Measurements from ENCODE around the gene PRRX1.

Gene PRRX1

DNA sequence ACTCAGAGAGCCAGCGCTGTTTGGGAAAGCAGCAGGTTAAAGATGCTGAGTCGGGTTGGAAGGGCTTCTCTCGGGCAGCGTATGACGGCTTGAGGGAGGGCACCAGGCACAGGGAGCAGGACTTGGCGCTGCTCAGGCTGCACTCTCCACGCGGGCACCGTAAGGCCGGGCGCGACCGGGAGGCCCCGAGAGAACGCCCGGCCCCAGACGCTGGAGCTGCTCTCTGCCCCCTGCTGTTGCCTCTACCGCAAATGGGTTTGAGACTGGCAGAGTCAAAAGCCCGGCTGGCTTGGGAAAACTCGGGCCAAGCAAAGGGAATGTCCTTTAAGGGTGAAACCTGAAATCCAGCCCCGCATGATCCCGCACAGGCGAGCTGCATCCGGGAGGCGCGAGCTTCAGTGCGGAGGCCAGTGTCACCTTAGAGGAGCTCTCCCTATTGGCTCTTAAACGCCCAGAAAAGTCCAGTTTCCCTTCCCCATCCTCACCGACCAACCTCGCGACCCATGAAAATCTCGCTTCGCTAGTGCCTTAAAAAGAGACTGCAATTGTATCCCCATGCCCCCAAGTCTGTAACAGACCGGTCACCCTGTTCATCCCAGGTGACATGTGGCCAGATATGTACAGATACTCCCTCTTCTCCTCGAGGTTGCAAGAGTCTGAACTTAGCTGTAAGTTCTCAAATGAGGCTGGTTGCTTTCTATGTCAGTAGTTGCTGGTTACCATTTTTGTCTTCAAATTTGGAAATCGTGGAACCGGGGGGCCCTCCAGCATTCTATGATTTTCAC, 1.1 kb downstream of the PRRX1 start:
- DNase-seq, result peak; percentile 65

DNA sequence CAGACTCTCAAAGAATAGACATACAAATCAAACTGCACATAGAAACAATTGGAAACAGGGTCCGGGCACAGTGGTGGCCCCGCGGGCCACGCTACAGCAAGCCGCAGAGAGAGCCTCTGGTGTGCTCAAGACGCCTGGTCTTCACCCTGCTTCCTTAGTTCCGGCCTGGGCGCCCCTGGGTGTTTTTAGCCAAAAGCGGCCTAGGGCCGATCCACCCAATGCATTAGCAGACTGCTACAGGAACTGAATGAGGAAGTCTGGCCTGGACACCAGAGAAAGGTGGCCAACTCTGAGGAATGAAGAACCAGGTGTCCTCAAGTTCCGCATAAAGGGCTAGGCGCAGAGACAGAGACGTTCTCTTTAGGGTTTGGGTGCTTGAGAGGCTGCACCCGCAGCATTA, 1.7 kb downstream of the PRRX1 start:
- peak; percentile 51 for DNase-seq

DNA sequence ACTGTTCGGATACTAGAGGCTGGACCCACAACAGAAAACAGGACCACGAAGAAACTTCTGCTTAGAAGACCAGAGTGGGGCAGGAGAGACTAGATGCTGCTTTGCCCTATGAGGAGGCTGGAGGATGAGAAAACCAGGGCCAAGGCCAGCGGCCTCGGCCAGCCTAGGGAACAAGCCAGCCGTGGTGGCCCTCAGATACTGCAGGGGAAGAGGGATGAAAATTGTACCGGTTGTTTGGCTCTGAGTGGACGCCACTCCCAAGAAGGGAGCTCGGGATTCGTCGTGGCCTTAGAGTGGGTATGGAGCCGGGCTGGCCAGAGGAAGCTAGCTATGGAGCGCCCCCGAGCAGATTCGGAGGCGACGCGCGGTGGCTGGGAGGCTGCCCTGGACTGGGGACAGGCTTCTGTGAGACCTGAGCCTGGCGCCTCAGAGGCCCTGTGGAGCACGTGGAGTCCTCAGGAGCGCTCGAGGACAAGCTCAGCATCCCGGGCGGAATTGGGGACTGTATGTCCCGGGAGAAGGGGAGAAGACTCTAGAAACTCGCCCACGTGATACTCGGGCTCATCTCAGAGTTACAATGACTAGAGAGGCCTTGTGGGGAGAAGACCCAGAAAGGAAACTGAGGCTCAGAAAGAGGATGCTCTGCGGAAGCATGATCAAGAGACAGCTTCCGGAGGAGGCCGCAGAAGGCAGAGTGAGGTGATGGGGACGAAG, 2.8 kb downstream of the PRRX1 start:
- DNase-seq, result peak; percentile 66

DNA sequence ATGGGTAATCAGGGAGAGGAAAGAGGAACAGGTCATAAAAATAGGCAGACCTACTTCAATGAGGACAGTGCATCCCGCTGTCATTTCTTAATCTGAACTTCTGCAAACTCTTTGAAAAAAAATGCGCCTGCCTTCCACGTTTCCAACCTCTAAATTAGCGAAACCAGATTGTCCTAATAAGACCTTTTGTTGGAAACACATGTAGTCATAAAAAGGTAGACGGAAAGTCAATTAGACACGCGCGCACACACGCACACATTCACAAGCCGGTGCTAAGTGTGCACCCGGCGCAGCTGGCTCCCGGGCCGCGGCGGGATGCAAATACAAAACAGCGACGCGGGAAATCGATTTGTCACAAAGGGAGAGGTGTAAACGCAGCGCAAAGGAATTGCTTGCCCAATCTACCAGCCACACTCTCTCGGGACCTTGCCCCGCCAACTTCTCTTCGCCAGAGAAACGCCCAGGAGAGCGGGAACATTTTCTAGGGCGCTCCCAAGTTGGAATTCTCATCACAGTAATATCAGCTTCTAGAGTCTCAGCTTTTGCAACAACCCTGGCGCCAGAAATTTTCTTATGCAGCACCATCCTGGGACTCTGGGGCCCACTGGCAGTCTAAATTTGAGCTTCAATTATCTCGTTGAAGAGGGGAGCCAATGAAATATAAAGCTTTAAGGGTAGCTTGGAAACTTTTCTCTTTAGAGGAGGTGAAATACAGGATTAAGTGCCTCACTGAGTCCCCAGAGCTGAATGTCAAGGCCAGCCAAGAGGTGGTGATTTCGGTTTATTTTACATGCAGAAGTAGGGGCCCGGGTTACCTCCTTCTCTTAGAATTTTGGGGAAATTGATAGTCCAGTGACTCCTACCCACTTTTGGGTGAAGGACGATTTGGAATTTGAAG, 4.5 kb downstream of the PRRX1 start:
- peak; percentile 69 for DNase-seq

DNA sequence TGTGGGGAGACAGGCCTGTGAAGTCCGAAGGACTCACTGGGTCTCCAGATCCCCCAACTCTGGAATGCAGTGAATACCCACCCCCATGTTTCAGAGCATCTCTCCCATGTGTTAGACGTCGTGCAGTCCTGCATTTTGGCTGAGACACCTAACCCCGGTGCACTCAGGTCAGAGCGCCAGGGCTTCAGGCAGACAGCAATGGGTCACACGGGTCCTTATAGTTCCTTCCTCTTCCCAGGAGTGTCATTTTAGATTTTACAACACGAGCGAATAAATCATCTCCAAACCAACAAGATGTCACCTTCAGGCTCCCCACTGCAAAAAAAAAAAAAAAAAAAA, 5.1 kb downstream of the PRRX1 start:
- no peak for DNase-seq

DNA sequence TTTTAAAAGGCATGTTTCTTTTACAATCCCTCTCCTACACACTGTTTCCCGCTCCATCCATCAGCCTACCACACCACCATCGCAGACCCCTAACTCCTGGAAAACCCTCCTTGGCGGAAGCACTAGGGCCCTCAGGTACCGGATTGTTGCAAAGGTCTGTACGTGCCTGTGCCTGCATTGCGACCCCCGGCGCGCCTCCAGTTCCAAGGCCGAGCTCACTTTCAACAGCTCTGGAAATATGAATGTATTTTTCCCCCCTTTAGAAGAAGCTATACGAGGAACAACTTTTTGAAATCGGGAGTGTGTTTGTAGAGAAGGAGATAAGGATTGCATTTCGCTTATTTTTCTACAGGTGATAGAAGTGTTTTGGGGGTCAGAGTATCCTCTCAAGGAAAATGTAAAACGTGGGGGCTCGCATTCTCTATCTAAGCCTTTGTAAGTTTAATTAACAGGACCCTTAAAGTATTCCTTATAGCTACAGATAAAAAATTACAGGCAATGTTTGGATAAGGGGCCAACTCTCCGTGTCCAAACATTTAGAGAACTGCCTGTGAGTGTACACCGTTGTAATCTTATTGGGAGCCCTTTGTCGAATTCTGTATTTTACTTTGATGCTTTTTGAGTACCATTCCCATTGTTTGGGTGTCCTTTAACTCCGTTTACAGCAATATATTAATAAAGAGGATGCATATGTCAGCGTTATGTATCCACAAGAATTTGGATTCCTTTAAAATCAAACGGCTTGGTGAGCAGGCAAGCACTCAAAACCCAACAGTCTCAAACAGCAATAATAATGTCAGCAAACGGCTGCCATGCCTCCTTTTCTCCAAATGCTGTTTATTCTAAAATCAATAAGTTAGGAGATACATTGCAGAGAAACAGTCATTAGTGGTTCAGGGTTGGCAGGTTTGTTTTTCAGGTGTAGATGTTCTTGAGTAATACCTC, 5.9 kb downstream of the PRRX1 start:
- no peak for DNase-seq

DNA sequence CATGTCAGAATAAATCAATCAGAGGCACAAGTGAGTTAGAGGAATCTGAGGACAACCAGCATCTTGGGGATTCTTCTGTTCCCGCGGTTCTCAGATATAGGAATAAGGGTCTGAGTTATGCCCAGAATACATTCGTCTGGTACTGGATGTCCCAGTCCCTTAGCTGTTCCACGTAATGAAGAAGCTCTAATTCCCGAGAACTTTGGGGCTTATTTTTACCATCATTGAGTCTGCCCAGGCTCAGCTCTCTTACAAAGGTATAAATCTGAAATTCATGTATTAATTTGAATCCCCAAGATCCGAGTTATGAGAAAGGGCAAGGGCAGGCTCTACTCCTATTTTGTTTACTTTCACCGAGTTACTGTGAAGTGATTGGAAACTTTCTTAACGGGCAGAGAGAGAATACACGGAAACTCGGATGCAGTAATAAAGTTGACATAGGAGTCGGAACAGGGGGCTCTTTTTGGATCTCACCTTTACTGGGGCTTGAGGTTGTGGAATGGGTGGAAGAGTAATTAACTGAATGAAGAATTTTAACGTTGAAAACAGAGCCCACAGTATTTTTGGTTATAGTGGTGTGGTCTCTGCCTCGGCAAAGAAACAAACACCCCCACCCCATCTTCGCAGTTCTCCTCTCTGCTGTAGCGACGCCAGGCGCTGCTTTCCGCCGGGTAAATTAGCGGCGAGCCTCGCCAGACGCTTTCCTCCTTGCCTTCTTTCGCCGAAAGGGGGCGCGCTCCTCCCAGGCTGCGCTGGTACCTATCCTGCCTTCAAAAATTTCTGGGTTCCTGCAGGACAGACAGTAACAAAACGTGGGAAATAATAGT, 7.1 kb downstream of the PRRX1 start:
- peak; percentile 85 for DNase-seq

DNA sequence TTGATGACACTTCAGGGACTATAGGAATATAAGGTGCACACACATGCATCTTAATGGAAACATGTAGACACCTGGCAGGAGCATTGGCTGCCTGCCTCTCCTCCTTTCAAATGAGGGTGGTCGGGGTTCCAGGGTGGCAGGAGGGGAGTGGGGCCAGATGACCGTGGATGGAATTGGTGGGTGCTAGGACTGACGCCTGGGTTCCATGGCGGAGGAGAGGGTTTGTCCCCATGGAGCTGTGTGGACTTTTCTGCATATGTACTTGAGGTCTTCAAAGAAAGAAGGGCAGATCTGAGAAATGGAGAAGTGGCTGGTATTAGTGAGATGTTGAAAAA, 7.7 kb downstream of the PRRX1 start:
- DNase-seq, result no peak

DNA sequence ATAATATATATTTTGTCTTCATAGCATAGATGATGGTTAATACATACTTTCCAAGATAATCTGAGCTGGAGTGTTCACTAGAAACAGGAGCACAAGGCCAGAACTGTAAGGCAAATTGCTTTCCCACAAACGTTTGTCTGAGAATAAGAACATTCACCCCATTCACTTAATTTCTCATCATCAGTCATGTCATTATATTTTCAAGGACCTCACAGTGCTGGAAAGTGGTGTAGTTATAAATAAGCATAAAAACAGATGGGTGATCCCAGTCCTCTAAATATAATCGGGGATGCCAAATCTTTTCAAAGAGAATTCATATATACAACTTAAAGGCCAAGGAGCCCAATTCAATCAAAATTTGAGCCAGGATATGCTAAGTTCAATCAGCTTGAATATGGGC, 8.4 kb downstream of the PRRX1 start:
- DNase-seq, result no peak

DNA sequence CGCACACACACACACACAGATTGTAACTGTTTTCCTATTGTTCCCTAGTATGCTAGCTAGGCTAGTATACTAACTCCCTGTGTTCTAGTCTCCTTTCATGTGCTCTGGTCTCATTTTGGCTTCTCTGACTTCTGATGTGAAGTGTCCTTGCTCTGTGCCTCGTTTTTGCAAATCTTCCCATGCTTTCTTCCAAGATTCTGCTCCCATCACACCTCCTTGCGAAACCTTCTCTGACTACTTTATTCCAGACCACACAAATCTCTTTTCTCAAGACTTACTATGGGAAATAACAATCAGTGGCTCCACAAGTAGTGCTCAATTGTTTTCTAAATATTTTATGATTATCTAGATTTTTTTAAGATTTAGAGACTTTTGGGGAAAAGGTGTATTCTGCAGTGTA, 10.3 kb downstream of the PRRX1 start:
- DNase-seq, result peak; percentile 72

DNA sequence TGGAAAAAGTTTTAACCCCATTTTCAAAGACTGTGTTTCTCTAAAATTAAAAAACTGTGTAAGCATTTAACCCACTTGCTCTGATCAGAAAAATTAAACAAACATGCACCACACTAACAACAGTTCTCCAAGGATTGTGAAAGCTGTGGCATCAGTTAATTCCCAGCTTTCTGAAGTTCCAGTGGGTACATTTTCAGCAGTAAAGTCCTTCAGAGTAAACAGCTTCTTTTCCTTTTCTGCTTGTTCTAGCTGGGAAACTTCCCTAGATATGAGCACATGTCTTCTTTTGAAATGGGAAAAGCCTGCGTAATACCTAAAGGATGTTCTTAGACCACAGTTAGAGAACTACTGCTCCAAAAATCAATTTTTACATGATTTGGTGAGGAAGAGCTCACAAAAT, 11.1 kb downstream of the PRRX1 start:
- no peak for DNase-seq

DNA sequence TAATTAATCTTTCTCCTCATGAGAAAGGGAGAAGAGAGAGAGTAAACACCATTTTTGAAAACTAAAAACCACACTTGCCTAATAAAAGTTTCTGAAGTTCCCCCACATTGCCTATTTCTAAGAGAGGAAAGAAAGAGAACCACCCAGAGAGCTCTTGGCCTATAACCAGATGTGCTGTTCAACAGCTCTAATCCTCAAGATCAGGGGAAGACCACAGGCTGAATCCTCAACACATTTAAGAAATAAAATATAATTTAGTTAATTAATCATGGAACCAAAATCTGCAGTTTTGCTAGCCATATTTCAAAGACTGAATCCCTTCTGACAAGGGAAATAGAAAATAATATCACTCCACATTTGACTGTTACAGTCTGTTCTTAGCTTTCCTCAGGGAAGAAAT, 11.9 kb downstream of the PRRX1 start:
- DNase-seq, result peak; percentile 72

DNA sequence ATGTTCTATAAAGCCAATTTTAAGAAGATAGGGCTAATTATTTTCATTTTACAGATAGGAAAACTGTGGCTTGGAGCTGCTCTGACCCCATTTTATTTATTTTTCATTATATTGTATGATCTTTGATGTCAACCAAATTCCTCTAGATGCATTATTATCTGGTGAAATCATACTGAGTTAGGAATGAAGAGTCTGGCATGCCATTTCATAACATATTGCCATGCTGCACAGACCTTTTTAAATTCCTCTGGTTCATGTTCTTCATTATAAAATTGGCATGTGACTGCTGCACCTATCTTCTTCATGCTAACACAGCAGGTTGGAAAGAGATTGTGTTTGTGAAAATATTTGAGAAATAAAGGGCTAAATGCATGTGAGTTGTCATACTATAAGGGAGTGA, 12.7 kb downstream of the PRRX1 start:
- peak; percentile 87 for DNase-seq

DNA sequence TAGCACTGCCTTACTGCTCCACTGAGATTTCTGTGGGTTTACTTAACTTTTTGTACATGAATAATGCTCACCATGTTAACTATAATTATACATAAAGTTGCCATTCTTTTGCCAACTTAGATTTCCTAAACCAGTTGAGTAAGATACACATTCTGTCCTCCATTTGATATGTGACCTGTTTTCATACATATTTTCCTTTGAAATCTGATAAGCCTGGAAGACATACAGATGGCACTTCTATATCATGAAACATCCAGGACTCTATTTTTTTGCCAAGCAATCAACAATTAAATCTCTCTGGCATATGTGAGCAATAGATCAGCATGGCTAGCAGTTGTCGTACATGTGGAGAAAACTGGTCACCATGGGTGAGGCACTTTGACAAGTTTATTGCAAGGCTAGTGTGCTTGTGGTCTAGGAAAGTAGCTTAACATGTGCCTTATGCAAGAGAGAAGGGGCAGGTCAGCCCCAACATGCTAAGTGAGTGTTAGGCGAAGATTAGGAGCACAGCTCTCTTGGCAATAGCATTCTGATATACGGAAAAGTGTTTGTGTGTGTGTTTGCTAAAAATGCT, 14.2 kb downstream of the PRRX1 start:
- DNase-seq, result no peak

DNA sequence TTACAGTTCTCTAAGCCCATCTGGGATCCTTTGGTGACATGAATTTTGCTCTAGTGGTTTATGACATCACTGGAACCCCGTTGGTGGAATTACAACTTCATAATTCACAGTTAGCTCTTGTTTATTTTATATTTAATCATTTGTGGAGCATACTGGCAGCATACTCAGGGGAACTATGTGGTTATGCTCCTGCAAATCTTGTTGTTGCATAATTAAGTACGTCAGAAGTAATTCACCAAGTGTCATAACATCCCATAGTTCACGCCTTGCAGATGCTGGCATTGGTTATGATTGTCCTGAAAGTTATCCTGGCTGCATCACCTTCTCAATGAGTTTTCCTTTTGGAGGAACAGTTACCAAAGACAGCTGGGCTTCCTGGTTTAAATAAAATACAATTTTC, 16.5 kb downstream of the PRRX1 start:
- DNase-seq, result peak; percentile 83

DNA sequence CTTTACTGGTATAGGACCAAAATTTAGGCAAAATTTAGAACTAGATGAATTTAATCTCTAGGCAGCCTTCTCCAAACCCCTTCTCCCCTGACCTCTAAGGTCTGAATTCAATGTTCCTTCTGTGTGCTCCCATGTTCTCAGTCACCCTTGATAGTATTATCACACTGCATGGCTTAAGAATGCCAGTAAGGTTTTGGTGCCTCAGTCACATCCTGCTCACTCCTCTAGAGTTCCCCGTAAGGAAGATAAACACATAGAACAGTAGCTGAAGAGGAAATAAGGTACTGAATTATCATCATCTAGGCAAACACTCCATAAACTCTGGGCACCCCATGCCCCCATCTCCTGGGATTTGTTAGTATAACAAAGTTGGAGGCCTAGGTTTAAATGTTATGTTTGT, 18.2 kb downstream of the PRRX1 start:
- no peak for DNase-seq

DNA sequence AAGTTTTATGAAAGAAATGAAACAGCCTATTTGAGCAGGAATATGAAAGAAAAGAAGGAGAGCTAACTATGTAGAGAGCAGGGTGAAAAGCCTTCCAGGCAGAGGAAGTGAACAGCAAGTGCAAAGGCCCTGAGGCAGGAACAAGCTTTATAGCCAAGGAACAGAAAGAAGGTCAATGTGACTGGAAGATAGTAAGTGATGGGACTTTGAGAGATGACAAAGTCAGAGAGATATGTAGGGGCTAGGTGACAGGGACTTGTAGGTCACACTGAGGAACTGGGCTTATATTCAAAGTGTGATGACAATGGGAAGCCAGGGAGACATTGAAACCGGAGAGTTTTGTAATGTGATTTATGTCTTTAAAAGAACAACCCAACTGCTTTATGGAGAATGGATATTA, 18.9 kb downstream of the PRRX1 start:
- DNase-seq, result no peak

DNA sequence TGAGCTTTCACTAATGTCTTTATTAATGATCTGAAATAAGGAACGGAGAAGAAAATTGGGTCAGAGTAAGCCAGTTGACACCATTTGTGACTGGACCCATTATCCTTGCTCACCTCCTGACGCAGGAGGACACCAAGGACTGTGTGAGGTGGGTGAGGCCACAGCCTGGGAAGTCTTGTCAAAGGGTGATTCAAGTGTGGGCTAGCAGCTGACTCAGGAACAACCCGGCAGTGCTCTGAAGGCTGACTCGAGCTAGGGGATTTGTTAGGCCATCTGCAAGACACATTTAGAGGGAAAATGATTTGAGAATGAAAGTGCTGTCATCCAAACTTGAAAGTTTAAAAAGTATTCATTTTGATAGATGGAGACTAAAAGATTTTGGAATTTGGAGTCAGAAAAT, 21.2 kb downstream of the PRRX1 start:
- peak; percentile 79 for DNase-seq

DNA sequence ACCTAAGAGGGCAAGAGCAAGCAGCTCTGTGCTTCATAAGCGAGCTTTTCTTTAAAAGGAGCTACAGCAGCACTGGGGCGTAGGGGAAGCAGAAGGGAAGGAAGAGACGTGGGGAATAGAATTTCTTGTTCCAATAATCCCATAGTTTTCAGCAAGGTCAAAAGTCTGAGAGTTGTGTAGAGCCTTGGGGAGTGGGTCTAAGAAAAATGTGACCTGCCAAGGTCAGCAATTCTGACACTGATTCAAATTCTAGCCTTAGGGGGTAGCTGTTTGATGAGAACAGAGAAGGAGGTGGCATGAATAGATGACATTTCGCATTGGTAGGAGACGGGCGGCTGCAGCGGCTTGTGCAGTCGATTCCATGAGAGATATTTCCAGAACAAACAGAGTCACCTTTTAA, 22.4 kb downstream of the PRRX1 start:
- DNase-seq, result no peak

DNA sequence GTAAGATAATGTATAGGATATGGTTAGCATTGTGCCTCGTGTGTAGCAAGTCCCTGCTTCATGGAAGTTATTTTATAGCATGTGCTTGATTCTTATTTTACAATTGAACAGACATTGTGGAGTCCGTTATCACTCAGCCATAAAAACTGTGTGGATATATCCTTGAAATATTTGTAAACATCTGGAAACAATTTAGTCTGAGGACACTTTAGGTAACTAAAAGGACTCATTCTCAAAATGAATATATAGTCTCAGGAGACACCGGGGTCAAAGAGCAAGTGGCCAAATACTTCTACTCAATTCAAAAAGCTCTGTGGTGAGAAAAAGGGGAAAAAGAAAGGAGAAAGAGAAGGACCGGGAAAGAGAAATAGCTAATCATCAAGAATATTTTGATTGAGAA, 23.7 kb downstream of the PRRX1 start:
- DNase-seq, result no peak

DNA sequence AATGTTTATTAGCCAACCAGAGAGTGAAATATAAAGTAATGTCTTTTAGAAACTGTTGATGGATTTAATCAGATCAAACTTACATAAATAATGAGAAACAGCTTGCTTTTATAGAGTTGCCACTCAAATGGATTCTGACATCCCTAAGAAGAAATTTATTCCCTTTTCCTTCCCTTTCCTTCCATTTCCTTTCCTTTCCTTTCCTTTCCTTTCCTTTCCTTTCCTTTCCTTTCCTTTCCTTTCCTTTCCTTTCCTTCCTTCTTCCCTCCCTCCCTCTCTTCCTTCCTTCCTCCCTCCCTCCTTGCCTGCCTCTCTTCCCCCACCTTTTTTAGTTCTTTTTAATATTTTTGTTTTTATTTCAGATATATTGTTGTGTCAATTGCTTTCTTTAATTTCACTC, 27.3 kb downstream of the PRRX1 start:
- no peak for DNase-seq

Data from fibroblast of skin of scalp (primary cell).